Measurements from ENCODE around the gene LAMC3.

- no peak for TF ChIP-seq POLR2AphosphoS5 (IDR thresholded peaks at IDR 0.05; ENCODE audit: low read depth, low read length)
- no peak for TF ChIP-seq TAF1 (IDR thresholded peaks at IDR 0.05; ENCODE audit: low read depth, low read length)
Observed at GRCh38 chr9:131062969-131063368, 54.0 kb downstream of the LAMC3 start.
